Renal cortical epithelial cell (primary cell): ENCODE measurements around the gene DPF3. TPM values are rescaled to one million over a fixed set of nuclear protein-coding genes. Genes with fewer than 3 reads are reported as not detected.
A peak's percentile ranks its signal among the peaks of the same experiment; 100 is the strongest.

Source experiments
- DNase-seq: peaks from one replicate; pipeline ENCODE4 v3.0.0-alpha.2; 2011; ENCODE audit warnings: low read depth
- total RNA-seq: library from RNA; depleted of rRNA; stranded (reverse); fragments of >200 nt; gene quantifications from 2 replicates; pipeline ENCODE4 v1.2.3, GENCODE V29; 2014

The DPF3 gene
- total RNA-seq = 3.0 TPM in 2 replicates

DNA sequence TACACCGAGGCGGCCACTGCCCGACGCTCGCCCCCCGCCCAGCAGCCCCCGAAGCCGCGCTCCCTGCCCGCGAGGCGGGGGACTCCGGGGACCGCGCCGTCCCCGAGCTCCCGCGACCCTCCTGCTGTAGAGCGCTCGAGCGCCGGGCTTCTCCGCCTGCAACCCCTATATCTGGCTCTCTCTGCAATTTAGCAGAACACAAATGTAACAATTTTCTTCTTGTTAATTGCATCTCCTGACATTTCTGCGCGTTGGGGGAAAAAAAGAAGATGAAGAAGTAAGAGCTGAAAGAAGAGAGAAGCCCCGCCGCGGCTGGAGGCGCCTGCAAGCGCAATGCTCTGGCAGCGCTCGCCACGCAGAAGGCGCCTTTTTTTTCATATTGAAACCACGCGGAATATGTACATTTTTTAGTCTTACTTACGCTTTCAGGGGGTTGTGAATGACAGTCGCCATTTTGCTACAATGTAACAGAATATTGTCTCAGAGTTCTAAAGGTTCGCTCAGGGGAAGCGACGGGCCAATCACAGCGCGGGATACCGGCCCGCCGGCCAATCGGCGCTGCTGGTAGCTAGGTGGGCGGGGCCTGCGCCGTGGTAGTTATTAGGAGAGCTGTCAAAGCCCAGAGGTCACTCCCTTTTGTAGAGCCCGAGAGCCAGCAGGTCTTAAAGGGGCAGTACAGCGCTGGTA, at the start of gene DPF3:
Gene DPF3, minus strand, starts transcription at position 466 of the 687 bp plus-strand sequence. Its CDS starts 13 bp downstream, at position 453.
- DNase-seq = peak; percentile 90

DNA sequence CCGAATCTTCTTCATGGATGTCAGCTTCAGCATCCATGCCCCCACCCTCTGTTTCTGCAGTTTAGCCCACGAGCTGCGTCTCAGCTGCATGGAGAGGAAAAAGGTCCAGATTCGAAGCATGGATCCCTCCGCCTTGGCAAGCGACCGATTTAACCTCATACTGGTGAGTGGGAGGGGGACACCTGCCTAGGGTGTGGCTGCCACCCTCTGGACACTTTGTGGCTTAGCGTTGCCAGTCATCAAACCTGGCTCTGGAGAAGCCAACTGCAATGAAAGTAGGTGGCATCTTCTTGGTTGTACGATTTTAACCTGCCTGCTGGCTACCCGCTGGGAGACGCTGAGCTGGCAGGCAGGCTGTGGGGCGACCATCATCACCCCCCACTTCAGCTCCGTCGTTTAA, 49.0 kb upstream of the DPF3 start:
- DNase-seq = no peak

- DNase-seq = no peak
These were observed 47.5 kb upstream of the DPF3 start for GRCh38 chr14:72941286-72941985.

- no peak for DNase-seq
These were observed 45.7 kb upstream of the DPF3 start for GRCh38 chr14:72939630-72940029.

GRCh38 chr14:72932893-72933292, 39.0 kb upstream of the DPF3 start:
- DNase-seq = no peak

DNA sequence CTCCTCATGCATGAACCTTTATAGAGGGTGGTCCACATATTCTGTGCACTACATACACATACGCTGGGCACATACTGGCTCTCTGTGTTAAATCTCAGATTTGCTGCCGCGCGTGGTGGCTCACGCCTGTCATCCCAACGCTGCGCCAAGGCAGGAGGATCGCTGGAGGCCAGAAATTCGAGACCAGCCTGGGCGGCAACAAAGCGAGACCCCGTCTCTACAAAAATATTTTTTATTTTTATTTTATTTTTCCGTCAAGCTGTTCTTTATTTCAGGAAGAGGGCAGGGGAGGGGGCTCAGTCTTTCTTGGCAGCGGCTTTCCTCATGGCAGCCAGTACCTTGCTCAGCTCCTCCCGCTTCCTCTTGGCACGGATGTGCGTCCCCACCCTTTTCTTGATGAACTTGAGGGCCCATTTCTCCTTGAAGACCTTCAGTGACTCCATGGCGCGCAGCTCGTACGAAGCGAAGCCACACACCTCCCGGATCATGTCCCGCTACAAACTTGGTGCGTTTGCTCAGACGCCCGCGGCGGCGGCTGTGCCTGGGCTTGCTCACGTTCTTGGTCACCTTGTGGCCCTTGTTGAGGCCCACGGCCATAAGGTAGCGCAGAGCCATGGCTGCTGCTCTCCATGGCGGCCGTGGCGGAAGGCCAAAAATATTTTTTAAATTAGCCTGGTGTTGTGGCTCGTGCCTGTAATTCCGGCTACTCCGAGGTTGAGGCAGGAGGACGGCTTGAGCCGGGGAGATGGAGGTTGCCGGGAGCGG, 35.6 kb upstream of the DPF3 start:
- no peak for DNase-seq

DNA sequence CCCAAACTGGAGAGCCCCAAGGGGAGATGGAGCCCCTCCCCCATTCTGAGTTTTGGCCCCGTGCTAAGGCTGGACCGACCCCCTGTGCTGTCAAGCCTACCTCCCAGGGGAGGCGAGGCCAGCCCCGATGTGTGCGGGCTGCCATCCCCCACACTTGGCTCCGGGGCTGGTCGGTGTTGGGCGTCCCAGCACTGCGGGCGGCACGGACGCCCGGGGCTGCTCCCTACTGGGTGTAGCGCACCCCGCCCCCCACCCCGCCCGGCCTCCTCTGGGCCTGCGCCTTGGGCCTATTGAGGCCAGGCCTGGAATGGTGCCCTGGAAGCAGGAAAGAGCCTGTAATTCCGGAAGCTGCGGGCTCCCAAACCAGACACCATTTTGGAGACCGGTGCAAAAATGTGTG, 35.0 kb upstream of the DPF3 start:
- DNase-seq = no peak

- DNase-seq = peak; percentile 97
These were observed 32.6 kb upstream of the DPF3 start, which contains the start of gene DCAF4 for GRCh38 chr14:72926292-72927028. TSS of gene DCAF4 (plus strand) at chr14:72926464. CDS start at chr14:72937979, 11,515 bp downstream.

GRCh38 chr14:72925815-72926291, 32.0 kb upstream of the DPF3 start:
- DNase-seq = no peak

DNA sequence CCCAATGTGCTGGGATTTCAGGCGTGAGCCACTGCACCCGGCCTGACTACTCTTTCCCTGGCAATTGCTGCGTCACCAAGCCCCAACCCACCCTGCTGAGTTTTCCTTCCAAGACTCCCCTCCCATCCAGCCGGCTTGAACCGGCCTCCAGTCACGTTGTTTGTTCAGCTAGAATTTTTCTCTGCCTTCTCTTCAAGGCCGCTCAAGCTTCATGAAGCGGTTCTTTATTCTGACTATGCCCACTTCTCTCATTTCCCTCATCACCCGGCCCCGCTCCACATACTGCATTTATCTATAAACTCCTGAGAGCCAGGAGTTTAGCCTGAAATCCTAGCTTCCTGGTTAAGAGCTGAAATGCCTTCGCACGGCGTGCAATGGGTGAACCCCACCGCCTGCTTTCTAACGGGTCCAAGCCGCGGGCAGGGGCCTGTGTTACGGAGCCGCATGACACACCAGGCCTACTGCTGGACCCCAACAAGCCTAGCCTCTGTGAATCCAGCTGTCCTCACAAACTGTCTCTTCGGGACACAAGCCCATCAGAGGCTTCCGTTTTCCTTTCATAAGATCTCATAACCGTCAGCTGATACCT, 31.4 kb upstream of the DPF3 start:
- DNase-seq = no peak

- peak; percentile 5 for DNase-seq
These were observed 30.4 kb upstream of the DPF3 start for GRCh38 chr14:72924337-72924736.

- peak; percentile 8 for DNase-seq
These were observed 27.5 kb upstream of the DPF3 start for GRCh38 chr14:72921396-72921795.

DNA sequence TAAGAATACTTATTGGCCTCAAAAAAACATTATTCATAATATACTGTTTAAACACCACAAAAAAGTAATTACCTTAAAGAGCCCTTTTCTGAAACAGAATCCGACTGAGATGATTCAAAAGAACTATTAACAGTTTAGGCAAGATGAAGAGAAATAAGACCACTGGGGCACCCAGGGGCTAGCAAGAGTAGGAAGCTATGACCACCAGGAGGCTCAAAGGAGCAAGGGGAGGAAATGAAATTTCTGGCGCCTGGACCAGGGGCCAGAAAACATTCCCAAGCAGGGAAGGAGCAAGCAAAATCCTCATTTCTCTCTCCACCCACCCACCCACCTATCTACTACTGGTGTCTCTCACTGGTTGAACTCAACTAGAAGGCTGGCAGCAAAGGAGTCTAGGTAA, 26.1 kb upstream of the DPF3 start:
- DNase-seq = no peak

GRCh38 chr14:72917094-72917802, 23.3 kb upstream of the DPF3 start:
- no peak for DNase-seq

- DNase-seq = peak; percentile 71
These were observed 22.3 kb upstream of the DPF3 start for GRCh38 chr14:72916174-72916573.

- no peak for DNase-seq
These were observed 19.9 kb upstream of the DPF3 start for GRCh38 chr14:72913809-72914208.

DNA sequence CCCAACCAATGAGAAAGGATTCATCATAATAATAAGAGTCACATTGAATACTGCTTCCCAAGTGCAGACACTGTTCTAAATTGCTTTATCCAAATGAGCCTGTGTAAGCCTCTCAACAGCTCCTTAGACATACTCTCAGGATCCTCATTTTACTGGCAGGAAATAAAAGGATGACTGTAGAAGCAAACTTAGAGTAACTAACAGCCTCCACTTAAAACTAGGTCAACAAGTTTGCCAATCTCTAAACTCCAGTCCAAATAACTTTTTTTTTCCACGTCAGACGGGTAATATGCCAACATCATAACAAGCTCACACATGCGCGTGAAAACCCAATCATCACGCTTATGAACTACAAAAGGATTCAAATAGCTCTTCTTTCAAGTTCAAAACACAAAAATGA, 15.3 kb upstream of the DPF3 start:
- DNase-seq = no peak

- peak; percentile 75 for DNase-seq
These were observed 14.0 kb upstream of the DPF3 start for GRCh38 chr14:72907886-72908285.

GRCh38 chr14:72906879-72907278, 13.0 kb upstream of the DPF3 start:
- peak; percentile 31 for DNase-seq

DNA sequence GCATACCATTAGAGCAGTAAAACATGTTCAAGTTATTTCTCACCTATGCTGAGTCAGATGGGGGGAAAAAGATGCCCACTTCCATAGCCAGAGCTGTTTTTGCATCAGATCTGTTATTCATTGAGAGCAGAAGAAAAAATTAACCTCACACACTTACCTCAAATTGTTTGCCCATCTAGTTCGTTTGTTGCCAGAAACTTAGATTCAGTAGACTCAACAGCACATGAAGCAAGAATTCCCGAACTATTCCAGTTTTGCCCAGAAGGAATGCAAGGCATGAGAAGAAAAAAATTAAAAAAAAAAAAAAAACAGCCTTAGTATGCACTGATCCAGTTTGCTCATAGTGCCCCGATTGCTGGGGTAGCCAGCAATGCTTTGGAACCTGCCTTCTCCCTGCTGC, 12.4 kb upstream of the DPF3 start:
- DNase-seq = peak; percentile 99
